Measurements from ENCODE around the gene GDF10. TPM values are rescaled to one million over a fixed set of nuclear protein-coding genes. Genes with fewer than 3 reads are reported as not detected.

Gene GDF10
- polyA plus RNA-seq, 1 donor (not counting 4 experiments of a cell fraction or from before 2014, with no cell fraction given): not detected

DNA sequence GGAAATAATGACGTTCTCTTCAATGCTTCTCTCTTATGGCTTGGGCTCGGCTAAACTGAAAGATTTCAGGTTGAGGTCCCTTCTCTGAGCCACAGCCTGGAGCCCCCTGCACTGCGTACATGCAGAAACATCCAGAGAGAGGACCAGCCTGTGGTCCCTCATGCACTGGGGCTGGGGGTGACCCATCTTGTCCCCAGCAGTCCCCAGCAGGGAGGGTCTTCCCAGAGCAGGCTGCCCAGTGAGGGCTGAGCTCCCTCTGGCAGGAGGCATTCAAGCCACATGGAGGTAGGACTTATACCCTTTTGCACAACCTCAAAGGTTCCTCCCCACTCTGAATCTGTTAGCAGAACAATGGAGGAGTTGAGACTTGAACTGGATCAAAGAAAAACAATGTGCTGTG, 7.4 kb downstream of the GDF10 start:
- peaks cover 25% of the 10 kb centered on the region for H3K27me3 ChIP-seq (ENCODE audit: control insufficient read depth, extremely low read depth, insufficient read depth, low read length)
- no peak for TF ChIP-seq EZH2 (IDR thresholded peaks at IDR 0.05; ENCODE audit: low read length)
- TF ChIP-seq, protein P1, sequence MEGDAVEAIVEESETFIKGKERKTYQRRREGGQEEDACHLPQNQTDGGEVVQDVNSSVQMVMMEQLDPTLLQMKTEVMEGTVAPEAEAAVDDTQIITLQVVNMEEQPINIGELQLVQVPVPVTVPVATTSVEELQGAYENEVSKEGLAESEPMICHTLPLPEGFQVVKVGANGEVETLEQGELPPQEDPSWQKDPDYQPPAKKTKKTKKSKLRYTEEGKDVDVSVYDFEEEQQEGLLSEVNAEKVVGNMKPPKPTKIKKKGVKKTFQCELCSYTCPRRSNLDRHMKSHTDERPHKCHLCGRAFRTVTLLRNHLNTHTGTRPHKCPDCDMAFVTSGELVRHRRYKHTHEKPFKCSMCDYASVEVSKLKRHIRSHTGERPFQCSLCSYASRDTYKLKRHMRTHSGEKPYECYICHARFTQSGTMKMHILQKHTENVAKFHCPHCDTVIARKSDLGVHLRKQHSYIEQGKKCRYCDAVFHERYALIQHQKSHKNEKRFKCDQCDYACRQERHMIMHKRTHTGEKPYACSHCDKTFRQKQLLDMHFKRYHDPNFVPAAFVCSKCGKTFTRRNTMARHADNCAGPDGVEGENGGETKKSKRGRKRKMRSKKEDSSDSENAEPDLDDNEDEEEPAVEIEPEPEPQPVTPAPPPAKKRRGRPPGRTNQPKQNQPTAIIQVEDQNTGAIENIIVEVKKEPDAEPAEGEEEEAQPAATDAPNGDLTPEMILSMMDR (optimal IDR thresholded peaks at IDR 0.05 in 1 of 3, IDR thresholded peaks at IDR 0.05 in 1 of 3, conservative IDR thresholded peaks at IDR 0.05 in 1 of 3; ENCODE audit: extremely low read depth in 1 of 3, insufficient read depth in 2 of 3, low read length in 3 of 3): no peak

DNA sequence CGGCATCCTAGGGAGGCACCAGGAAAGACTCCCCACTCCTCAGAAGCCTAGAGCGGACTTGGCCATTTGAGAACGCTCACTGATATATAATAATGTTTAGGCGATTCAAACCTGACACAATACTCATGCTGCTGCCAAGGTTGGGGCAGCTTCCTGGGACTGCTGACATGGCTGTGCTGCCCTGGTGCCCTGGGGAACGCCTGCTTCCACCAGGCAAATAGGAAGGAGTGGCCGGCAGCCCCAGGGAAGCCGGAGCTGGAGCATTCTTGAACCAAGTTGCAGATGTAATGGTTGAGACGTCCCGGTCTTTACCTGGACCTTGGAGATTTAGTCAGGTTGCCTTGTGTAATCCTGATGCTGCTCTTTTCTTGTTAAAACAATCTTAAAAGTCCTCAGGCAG, 8.8 kb downstream of the GDF10 start:
- H3K9me1 ChIP-seq (ENCODE audit: control insufficient read depth, extremely low read depth, insufficient read depth, low read length): no peaks in the 10 kb centered on the region
- no peak overlapping the region for H3K4me2 ChIP-seq (ENCODE audit: control insufficient read depth, extremely low read depth, insufficient read depth, low read depth, low read length)
- no peaks in the 10 kb centered on the region for H4K20me1 ChIP-seq (ENCODE audit: control insufficient read depth, extremely low read depth, insufficient read depth, low read length)
- peaks cover 21% of the 10 kb centered on the region for H3K27me3 ChIP-seq (ENCODE audit: control insufficient read depth, extremely low read depth, insufficient read depth, low read length)
- no peaks in the 10 kb centered on the region for H3K9me3 ChIP-seq (ENCODE audit: control insufficient read depth, low read depth, low read length)
- dilution Hi-C loops (cut with MboI; ENCODE audit: extremely low pct_ligation_motif_present, low sequenced_read_pairs): no loop called here
- DNase-seq (ENCODE audit: low read depth, low spot score): no peak
- peaks cover 5% of the 10 kb centered on the region for H3K4me1 ChIP-seq (ENCODE audit: control insufficient read depth, extremely low read depth, insufficient read depth, low read length)
- no peak overlapping the region for H3K9ac ChIP-seq (ENCODE audit: control insufficient read depth, extremely low read depth, insufficient read depth, low read length)
- H2AFZ ChIP-seq (ENCODE audit: control insufficient read depth, low read length): no peak overlapping the region
- no peak for FAIRE-seq
- H3K4me3 ChIP-seq (ENCODE audit: control insufficient read depth in 2 of 3, extremely low read depth in 1 of 3, insufficient read depth in 2 of 3, low read depth in 1 of 3, low read length in 3 of 3): no peak overlapping the region
- no peak overlapping the region for H3K27ac ChIP-seq (ENCODE audit: control insufficient read depth, insufficient read depth, low read length)
- no peaks in the 10 kb centered on the region for H3K79me2 ChIP-seq (ENCODE audit: control insufficient read depth, insufficient read depth, low read length)
- no peaks in the 10 kb centered on the region for H3K36me3 ChIP-seq (ENCODE audit: control insufficient read depth in 2 of 2, extremely low read depth in 1 of 2, insufficient read depth in 2 of 2, low read length in 2 of 2)
- TF ChIP-seq, protein P1 (optimal IDR thresholded peaks at IDR 0.05 in 1 of 3, IDR thresholded peaks at IDR 0.05 in 1 of 3, conservative IDR thresholded peaks at IDR 0.05 in 1 of 3; ENCODE audit: extremely low read depth in 1 of 3, insufficient read depth in 2 of 3, low read length in 3 of 3): no peak
- TF ChIP-seq EZH2 (IDR thresholded peaks at IDR 0.05; ENCODE audit: low read length): no peak

More for the DNA sequence above, 7.4 kb downstream of the GDF10 start:
- Histone ChIP-seq H3K9me3 (ENCODE audit: control insufficient read depth, low read depth, low read length) (no peaks in the 10 kb centered on the region), H3K4me2 (ENCODE audit: control insufficient read depth, extremely low read depth, insufficient read depth, low read depth, low read length) (no peak overlapping the region), H3K9me1 (ENCODE audit: control insufficient read depth, extremely low read depth, insufficient read depth, low read length) (no peaks in the 10 kb centered on the region), H3K36me3 (ENCODE audit: control insufficient read depth in 2 of 2, extremely low read depth in 1 of 2, insufficient read depth in 2 of 2, low read length in 2 of 2) (no peaks in the 10 kb centered on the region), H3K27ac (ENCODE audit: control insufficient read depth, insufficient read depth, low read length) (no peak overlapping the region), H2AFZ (ENCODE audit: control insufficient read depth, low read length) (no peak overlapping the region), H3K4me3 (ENCODE audit: control insufficient read depth in 2 of 3, extremely low read depth in 1 of 3, insufficient read depth in 2 of 3, low read depth in 1 of 3, low read length in 3 of 3) (no peak overlapping the region), H3K79me2 (ENCODE audit: control insufficient read depth, insufficient read depth, low read length) (no peaks in the 10 kb centered on the region), H4K20me1 (ENCODE audit: control insufficient read depth, extremely low read depth, insufficient read depth, low read length) (no peaks in the 10 kb centered on the region), H3K9ac (ENCODE audit: control insufficient read depth, extremely low read depth, insufficient read depth, low read length) (no peak overlapping the region), H3K4me1 (ENCODE audit: control insufficient read depth, extremely low read depth, insufficient read depth, low read length) (peaks cover 5% of the 10 kb centered on the region)
- DNase-seq (ENCODE audit: low read depth, low spot score) (no peak), FAIRE-seq (no peak)
- dilution Hi-C loops (cut with MboI; ENCODE audit: extremely low pct_ligation_motif_present, low sequenced_read_pairs): no loop called here

Measured in keratinocyte (primary cell).